Stimulated activated CD8-positive, alpha-beta memory T cell treated with anti-CD3 and anti-CD28 coated beads, Interleukin-4, amount 100 ng/mL, for 1 hour (primary cell): Measurements from ENCODE around the gene TOX3.

Experiments
- DNase-seq, 2 donors: peaks; one replicate each; pipeline ENCODE4 v3.0.0-alpha.2; 2020; ENCODE audit warnings: low read depth in 2 of 2, low spot score in 1 of 2

TOX3 gene

DNA sequence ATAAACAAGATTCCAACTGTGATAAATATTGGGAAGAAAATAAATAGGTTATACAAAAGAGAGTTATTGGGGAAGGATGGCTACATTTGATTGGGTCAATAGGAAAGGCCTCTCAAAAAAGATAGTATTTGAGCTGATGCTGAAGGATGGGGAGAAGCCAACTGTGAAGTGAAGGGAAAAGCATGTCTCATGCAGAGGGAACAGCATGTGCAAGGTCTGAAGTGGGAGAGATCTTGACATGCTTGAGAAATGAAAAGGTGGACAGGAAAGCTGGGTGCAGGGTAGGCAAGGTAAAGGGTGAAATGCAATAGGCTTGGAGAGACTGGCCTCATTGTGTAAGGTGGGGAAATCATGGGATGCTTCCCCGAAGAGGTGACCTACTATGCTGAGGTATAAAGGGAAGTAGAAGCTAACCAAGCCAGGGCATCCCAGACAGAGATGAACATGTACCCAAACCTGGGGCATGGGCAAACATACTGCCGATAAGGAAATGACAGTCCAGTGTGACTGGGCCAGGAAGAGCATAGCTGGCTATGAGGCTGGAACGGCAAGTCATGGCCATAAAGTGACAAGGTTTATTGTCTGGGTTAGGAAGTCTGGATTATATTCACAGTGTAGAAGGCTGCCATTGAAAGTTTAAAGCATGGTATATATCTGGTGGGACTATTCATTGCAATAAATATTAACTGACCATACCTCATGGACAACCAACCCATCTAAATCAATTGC, 91.2 kb downstream of the TOX3 start:
- no peak for DNase-seq

DNA sequence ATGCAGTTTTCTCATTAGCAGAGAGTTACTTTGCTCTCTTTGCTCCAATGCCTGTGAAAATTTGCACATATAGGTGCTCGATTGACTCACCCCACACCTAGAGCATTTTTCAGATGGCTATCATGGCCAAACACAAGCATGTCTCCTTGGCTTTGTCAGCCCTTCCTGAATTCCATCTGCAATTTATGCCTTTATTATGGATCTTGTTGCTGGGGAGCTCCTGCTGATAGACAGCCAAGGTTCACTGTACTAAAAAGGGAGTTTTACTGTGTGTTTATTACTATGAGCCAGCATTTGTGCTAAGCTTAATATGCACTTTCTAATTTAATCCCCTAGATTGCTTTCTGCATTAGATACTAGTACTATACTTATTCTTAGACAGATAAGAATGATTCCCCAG, 93.3 kb downstream of the TOX3 start:
- DNase-seq = no peak

DNA sequence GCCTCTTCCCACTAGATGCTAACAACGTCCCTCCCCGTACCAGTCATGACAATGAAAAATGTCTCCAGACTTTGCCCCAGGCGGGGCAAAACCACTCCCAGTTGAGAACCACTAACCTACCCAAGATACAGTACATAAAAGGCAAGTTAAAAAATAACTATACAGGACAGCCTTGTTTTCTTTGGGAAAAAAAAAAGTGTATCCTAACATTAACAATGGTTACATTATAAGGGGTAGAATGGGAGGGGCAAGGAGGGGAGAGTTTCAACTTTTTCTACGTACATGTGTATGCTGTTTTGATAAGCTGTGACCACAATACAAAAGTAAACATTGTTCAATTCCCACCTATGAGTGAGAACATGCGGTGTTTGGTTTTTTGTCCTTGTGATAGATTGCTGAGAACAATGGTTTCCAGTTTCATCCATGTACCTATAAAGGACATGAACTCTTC, 94.9 kb downstream of the TOX3 start:
- DNase-seq = no peak

DNA sequence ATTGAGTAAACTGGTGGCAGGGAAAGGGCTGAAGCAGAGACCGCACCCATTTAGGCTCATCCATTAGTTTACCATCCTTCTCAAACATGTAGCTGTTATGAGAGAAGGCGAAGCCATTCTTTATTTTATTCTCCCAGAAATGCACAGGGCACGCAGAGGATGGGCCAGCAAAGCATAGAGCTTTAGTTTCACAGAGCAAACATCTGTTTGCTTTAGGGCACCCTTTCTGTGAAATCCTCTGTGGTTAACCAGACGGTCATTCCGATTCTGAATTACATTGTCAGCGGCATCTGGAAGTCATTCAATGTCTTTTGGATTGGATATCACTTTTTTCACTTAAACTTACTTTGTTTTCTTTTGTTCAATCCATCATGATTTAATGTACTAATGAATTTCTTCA, 96.0 kb downstream of the TOX3 start:
- DNase-seq = no peak

DNA sequence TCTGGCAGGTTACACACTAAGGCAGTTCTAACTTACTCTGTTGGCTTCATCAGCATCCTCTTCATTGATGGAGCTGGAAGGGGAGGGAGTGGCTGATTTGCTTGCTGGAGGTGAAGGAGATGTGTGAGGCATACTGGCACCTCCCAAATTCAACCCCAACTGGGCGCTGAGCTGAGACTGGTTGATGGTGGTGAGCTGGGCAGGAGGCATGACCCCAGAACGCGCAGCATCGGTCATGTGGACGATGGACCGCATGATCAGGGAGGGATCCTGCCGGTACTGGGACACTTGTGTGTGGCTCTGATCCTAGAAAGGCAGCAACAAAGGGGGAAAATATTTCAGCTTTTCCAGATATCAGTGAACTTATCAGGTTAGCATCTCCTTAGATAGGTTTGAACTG, 96.7 kb downstream of the TOX3 start:
- DNase-seq = no peak

DNA sequence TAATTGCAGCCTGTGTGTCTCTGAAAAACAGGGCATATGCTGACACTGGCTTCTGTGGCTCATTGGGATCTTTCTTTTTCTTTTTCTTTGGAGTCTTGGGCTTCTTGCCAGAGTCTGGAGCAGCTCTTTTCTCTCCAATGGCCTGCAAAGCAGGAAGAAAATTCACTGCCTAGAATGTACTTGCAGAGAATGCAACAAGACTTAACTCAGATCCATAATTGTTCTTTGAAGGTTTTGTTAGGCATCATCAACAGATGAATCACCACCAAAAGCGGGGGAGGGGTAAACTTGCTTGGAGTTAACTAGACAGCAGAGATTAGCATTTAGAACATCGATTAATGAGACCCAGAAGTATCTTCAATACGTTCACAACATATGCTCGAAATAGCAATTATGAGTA, 100.9 kb downstream of the TOX3 start:
- DNase-seq = no peak

DNA sequence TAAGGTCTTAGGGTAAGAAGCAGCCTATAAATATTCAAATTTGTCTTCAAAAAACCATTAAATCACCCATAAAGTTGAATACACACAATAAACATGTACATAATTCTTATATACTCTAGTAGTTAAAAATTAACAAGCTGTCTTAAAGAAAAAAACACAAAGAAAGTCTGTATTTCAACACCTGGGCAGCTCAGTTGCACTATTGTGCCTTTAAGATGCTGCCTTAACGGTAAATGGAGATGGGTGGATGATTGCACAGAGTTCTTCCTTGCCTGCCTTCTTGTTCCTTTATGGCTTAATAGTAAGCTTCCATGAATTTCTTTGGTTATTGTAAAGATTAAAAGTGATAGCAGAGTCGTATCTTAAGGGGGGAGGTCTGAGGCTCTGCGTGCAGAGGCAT, 105.1 kb downstream of the TOX3 start:
- no peak for DNase-seq

DNA sequence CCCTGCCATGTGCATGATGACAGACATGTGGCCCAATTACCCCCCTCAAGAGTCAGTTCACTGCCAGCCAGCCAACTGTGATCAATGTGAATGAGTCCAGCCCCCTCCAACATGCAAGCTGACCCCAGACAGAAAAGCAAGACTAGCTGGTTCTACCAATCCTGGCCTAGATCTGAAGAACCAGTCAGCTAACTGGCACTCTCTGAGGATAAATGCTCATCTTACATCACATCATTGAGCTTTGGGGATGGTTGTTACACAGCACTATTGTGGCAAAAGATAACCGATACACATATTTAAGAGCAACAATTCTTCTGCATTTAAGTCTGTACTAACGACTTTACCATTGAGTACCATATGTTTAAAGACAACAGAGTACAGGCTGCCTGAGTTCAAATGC, 106.7 kb downstream of the TOX3 start:
- no peak for DNase-seq

DNA sequence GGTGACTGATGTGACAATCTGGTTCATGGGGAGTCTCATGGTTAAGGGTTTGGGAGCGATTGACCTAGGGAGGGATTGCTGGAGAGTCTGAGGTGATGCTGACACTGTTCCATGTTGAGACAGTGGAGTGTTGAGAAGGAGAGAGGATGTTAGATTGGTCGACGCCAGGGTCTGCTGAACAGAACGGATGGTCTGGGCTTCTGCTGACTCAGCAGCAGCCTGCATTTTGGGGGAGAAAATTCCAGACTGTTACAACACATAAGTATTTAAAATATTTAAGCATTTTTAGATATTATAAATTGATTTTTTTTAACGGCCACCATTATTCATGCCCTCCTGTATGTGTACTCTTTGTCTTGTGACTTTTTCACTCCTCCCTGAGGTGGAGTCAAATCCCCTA, 107.2 kb downstream of the TOX3 start:
- DNase-seq = no peak

DNA sequence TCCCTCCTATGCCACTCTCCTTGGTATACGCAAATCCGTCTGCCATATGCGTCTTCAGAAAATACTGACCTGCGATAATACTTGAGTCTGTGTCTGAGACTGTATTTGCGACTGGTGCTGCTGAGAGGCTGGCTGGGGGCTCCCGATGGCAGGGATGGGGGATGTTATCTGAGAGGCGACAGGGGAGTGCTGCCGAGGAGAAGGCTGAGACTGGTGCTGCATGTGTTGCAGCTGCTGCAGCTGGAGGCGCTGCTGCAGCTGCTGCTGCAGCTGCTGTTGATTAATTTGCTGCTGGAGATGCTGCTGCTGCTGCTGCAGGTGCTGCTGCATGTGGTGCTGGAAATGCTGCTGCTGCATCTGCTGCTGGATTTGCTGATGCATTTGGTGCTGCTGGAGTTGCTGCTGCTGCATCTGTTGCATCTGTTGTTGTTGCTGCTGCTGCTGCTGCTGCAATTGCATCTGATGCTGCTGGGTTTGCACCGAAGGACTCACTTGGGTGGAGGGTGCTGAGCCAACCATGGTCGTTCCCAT, 107.7 kb downstream of the TOX3 start:
- no peak for DNase-seq

DNA sequence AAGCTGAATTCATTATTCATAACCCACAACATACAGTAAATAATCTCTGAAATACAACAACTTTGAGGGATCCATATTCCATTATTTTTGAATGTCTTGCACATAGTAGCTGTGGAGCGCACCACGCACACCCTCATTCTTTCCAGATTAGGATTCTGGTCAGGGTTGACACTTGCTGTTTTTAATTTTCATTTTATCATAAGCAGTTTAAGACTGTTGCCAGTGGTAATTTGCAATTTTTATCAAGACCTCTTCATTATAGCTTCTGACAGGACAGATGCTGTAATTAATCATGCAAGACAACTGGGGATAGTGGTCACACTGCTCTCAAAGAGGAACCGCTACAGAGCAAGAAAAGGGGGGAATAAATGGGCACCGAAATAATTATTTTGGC, 109.7 kb downstream of the TOX3 start:
- DNase-seq = no peak

DNA sequence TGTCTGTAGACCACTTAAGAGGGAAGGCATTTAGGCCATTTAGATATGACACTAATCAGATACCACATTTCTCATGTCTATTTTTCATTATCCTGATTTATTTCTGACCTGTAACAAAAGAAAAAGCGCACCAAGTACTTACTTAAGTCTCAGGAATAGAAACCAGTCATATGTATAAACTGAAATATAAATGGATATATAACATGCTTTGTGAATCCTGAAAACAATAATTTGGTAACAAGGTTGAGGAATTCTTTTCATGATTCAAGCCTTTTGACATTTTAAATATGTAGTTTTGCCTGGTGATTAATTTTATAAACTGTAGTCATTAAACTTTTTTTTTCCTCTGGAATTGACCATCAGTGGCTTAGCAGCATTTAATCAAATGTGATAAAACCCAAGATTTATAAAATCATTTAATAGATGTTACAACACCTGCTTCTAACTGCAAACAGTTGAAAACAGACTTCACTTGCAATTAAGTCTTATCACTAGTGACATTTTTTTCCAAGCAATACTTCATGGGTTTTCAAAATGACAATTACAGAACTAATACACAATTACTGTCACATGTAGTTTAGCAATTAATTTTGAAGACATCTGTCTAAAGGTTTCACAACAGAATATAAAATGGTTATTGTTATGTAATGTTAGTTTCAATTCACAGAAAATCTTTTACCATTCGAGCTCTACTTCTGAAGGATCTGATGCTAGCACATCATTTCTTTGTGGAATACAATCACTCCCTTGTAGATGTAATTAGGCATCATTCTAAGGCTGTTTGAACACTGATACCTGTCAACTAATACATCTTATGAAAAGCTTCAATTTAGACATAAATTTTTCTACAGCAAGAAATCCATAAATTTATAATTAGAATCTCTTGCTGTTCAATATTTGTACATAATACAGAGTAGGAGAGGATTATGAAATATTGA, 110.3 kb downstream of the TOX3 start:
- DNase-seq = no peak

DNA sequence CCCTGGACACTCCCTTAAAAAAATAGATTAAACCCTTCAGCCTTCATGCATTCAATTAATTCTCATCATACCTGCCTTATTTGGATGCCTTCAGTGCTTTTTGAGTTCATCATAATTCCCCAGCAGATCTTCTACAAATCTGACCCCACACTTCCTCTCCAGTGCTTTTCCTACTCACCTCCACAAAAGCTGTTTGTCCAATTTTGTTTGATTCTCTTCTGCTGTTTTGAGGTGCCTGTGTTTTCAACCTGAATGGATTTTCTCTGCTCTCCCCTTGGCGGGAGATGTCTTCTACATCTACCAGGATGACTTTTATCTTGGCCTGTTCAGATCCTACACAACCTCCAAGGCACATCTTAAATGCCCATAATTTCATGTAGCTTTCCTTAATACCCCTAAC, 112.7 kb downstream of the TOX3 start:
- no peak for DNase-seq

DNA sequence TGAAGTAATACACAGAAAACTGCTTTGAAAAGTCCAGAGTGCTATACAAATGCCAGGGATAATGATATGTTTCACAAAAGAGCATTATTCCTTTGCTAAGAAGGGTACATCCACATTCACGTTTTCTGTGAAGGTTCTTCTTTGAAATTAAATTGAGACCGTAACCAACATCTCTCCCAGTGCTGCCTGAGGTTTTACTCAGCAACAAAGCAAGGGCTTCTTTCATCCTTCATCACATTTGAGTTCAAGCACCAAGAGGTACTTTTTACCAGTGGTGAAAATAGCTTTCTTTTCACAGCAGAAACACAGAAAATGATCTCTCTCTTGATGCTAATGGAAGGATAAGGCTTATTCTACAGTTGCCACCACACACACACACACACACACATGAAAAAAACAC, 113.3 kb downstream of the TOX3 start:
- no peak for DNase-seq

DNA sequence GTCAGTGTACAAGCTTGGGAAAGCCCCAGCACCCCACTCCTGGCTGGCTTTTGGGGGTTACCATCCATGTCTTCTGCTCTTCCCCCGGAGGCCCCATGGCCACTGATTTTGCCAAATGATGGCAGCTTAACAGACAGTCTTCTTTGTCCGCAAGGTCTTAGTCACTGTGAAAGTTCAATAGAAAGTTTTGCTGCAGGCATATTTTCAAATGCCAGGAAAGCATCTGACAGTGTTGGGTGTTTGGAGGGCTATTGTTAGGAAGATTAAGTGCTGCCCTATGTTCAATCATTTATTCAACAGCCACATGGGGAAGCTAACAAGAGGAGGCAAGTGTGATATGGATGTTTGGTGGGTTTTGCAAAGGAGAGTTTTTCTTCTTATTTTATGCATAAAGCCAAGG, 122.4 kb downstream of the TOX3 start:
- DNase-seq = no peak

DNA sequence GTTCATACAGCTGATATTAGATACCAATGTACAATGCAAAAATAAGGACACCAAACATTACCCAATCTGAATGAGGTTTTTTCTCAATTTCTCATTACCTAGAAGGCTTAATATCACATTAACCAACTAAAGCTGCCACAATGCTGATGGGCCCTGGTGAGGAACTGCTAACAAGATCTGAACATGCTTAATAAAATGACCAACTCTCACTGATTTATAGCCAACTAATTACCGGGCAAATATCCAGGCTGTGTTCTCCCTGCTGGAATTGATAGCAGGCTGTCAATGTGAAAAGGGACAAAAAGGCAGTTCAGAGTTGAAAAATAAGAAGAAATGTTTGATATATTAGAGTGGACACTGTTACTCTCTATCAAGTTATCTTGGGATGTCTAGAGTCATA, 124.6 kb downstream of the TOX3 start:
- no peak for DNase-seq

DNA sequence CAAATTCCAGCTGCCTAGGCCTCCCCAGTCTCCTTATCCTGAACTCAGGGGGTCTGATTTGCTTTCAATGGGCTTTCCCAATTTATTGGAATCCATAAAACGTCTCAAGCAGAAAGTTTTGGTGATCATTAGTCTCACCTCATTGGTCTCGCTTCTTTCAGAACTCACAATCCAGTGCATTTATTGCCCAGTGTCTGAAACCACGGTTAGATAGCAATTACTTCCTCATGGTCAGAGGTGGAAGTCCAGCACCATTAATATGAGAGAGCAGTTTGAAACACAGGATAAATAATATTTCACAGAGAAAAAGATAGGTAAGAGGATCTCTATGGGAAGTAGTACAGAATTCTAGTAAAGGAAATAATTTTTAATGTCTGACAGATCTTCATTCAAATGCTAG, 128.7 kb downstream of the TOX3 start:
- DNase-seq = no peak

DNA sequence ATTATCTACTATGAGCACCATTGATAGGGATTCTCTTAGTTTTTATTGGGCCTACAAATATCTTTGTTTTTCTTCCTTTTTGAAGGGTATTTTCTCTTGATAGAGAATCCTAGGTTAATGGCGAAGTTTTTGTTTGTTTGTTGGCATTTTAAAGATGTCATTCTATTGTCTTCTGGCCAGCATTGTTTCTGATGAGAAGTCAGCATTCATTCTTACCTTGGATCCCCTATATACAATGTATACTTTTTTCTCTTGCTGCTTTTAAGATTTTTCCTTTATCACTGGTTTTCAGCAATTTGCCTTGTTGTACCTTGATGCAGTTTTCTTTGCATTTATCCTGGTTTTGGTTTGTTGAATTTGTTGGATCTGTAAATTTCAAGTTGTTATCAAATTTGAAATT, 130.1 kb downstream of the TOX3 start:
- DNase-seq = no peak

DNA sequence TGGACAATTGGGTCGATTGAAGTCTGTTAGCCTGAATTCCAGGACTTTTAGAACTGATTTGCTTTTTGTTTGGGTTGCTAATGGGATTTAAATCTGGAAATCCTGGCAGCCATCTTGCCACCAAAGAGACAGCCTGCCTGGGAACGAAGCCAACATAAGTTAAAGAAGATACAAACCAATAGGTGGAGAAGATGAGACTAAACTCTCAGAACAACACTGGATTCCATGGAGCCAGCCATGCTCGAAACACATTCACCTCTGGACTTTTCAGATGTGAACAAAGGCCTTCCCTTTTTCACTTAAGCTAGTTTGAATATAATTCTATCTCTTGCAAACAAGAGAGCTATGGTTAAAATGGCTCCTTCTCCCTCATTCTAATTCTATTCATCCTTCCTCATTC, 135.9 kb downstream of the TOX3 start:
- DNase-seq = no peak

DNA sequence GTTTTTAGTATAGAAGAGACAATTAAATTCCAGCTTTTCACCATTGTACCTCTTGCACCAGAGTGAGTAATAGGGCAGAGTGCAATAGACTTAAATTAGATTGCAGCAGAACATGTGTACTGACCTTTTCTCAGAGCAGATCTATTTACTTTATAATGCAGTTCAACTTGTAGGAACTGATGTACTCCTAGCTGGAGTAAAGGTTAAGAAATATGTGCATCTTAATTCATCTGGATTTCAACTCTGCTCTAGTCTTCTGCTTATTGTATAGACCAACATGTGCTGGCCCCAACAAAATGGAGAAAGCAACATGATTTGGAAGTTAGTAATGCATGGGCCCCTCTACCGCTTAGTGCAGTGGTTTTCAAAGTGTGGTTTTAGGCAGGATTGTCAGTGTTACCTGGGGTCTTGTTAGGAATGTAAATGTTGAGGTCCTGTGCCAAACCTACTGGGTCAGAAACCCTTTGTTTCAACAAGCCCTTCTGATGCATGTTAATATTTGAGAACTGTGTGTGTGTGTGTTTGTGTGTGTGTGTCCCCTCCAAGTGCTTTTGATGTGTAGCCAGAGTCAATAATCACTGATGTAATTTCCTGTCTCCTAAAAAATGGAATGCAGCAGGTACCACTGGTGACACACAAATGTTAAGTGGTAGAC, 138.6 kb downstream of the TOX3 start:
- no peak for DNase-seq

DNA sequence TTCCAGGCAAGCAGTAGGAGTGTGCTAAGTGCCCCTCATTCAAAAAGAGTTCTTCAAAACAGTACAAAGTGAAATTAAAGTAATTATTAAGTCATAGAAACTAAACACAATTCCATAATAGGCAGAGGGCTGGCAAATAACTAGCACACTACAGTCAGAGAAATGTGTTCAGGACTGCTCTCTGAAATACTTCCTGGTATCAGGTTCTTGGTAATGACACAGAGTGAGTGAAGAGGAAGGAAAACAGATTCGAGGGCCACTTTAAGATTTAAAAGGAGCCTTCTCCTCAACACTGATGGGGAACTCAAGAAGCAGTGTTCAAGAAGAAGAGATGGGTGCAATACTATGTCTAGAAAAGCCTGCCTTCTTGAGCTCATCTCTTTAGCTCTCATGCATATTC, 139.2 kb downstream of the TOX3 start:
- DNase-seq = no peak

DNA sequence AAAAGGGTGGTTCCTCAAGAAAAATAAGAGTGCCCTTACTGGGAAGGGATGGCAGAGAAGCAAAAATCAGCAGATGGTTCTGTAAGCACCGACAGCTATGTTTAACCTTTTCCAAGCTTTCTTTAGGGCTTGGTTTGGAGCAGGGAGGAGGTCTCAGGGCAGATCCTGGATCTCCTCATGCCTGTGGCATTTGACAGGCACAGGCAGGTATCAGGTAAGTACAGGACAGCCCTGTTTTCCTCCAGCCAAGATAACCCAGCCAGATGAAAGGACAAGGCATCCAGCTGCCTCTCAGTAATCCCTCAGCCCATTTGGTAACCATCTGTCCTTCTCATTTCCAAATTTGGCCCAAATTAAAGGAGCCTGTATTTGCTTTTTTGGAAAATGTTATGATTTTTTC, 141.5 kb downstream of the TOX3 start:
- no peak for DNase-seq
